GM04504 (cell line): ENCODE data around the gene LCORL.
"Not testable (repeated sequence)": the region's sequence is repeated elsewhere in the genome, so short reads cannot be mapped to it uniquely, and the experiment has no call there.

ENCODE experiments used
- DNase-seq: peaks from one replicate; pipeline ENCODE4 v3.0.0-alpha.2; 2012; ENCODE audit warnings: low read depth

LCORL gene

GRCh38 chr4:18020145-18020670 lies 1.3 kb downstream of the LCORL start:
- no peak for DNase-seq

DNA sequence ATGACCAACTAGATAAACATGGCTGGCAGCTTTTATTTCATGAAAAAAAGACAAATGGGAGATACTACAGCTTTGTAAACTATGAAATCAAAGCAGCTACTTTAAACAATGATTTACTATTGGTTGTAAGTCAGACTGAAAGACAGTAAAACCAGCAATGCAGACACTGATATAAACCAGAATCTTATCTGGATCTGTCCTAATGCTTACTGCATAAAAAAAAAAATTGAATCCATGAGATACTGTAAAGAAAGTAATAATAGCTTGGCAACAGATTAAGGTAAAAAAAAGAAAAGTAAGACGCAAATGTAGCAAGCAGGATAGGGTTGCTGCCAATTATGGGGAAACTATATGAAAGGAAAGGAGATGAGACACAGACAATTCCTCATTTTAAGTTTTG lies 7.3 kb downstream of the LCORL start:
- no peak for DNase-seq

DNA sequence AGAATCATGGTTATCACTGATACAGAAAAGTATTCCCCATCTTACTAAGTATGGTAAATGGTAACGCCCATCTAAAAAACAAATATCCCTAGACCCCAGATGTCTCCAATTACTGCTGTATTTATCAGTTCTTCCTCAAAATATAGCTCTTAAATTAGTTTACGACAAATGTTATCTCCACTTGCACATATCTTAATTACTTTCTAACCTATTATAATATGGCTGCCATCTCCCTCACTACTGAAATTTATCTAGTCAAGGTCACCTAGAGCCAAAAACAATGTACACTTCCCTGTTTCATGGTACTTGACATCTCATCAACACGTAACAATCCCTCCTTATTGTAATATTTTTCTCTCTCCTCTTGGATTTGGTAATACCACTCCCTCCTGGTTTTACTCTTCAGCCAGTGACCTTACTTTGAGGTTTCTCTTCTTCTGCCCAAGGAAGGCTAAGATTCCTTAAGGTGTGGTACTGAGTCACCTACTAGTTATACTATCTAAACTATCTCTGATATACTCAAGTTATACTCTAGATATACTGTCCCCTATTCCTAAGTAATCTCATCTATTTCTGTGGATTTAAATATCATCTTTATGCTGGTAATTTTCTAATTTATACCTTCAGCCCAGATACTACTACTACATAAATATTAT lies 8.6 kb downstream of the LCORL start:
- DNase-seq: no peak

- DNase-seq: no peak
Observed at GRCh38 chr4:18012134-18012806, 9.3 kb downstream of the LCORL start.

DNA sequence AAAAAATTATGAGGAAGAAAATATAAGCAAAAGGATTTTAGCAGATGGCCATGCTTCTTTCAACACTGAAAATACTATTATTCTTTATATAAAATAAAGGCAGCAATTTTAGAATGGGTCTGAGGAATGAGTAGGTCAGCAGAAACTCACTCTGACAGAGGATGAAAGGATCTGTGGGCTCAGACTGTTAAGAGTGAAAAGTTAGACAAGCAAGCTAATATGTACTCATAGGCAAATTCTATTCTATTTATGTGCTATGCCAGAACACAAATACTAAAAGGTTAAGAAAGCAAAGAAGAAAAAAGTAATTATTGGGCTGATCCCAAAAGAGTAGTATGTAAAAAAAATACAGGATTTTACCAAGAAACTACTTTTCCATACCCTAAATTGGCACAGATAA lies 13.9 kb downstream of the LCORL start:
- no peak for DNase-seq

- DNase-seq: not testable (repeated sequence)
Observed at GRCh38 chr4:18006432-18006831, 15.1 kb downstream of the LCORL start.

DNA sequence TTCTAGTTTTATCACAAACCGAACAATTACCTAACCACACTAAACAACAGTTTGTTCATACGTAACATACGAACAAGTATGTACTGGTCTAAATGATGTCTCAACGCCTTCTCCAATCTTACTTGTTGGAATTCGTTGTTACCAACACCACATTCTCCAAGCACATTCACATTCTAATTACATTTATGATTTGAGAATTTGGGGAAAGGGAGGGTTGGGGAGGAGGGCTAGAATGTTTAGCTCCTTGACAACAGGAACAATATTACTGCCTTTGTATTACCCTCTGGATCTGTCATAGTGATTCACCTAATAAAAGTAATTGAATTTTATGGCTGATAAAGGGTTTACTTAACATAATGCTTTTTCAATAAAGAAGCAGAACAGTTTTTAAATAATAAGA lies 24.4 kb downstream of the LCORL start:
- DNase-seq: no peak

- DNase-seq: no peak
Observed at GRCh38 chr4:17995165-17995564, 26.4 kb downstream of the LCORL start.

DNA sequence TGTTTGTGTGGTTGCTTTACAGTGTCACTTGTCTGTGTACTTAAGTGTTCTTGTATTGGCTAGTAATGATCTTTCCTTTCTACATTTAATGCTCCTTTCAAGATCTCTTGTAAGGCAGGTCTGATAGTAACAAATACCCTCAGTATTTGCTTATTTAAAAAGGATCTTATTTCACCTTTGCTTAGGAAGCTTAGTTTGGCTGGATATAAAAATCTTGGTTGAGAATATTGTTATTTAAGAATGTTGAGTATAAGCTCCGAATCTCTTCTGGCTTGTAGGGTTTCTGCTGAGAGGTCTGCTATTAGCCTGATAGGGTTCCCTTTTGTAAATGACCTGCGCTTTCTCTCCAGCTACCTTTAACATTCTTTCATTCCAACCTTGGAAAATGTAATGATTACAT lies 35.7 kb downstream of the LCORL start:
- no peak for DNase-seq

DNA sequence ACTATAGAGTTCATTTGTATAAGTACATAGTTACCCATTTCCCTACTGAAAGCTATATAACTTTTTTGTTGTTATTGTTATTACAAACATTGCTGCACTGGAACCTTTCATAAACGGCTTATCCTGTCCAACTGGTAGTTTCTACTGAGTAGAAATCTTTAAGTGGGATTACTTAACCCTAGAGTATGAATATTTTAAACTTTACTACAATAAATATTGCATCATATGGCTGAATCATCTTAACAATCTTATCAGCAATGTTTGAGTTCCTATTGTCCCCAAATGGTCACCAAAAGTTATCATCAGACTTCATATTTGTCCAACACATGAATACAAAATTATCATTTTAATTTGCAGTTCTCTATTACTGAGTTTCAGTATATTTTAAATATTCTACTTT lies 40.5 kb downstream of the LCORL start:
- no peak for DNase-seq

GRCh38 chr4:17968721-17969120 lies 52.8 kb downstream of the LCORL start:
- no peak for DNase-seq

- DNase-seq: no peak
Observed at GRCh38 chr4:17967078-17967477, 54.5 kb downstream of the LCORL start.

DNA sequence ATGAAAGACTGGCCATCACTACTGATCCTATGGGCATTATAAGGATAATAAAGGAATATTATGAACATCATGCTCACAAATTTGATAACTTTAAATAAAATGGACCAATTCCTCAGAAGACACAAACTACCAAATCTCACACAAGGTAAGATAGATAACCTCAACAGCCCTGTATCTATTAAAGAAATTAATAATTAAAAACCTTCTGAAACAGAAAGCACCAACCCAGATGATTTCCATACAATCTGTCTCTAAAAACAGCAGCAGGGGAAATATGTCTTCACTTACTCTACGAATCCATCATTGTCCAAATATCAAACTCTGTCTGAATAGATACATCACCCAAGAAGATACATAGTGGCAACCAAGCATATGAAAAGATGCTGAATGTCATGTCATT lies 55.2 kb downstream of the LCORL start:
- DNase-seq: no peak

DNA sequence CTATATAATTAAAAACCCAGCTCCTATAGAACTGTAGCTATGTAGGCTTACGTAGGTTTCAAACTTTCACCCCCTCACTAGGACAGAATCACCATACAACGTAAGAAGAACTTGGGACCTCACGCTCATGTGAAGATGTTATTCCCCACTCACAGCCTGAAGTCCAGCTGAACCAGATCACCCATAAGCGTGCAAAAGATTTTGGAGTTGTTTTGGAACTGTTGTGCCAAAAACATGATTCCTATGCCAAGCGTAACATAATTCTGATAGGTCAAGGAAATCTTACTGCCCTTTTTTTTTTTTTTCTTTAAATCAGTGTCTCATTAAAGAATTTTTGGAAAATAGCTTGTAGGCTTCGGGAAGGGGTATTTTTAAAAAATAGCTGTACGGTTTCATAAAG lies 57.0 kb downstream of the LCORL start:
- no peak for DNase-seq

- DNase-seq: no peak
Observed at GRCh38 chr4:17962171-17962570, 59.4 kb downstream of the LCORL start.

- DNase-seq: no peak
Observed at GRCh38 chr4:17961249-17961648, 60.3 kb downstream of the LCORL start.

DNA sequence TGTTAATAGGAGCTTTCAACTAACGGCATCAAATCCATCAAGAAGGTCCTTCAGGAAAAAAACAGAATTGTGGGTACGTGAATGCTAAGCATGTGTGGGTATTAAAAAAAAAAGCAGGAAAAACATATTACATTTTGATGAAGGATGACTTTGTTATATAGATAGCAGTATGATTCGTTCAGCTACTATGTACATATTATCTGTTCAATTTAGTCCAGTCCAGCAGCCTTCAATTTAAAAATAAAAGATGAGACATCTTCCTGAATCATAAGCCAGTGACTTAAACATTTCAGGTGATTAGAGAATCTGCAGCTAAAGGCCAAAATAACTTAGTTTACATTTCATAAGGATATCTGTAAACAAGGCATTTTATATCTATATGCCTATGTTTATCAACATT lies 63.4 kb downstream of the LCORL start:
- DNase-seq: no peak

GRCh38 chr4:17957688-17958087 lies 63.9 kb downstream of the LCORL start:
- no peak for DNase-seq

GRCh38 chr4:17956245-17956644 lies 65.3 kb downstream of the LCORL start:
- DNase-seq: no peak

DNA sequence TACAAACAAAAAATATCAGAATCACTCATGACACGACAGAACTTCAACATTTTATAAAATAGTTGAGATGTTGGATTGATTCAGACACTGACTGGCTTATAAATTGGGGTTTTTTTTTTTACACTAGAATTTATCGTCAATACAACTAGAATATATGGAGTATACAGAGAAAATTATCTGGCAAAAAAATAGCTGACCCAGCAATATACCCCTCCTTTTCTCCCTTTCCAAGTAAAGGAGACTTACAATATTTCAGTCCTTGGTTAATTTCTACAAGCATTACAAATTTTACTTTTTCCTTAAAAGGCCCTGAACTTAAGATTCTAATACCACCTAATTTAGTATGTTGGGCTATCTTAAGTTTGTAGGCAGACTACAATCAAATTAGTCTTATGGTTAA lies 76.3 kb downstream of the LCORL start:
- no peak for DNase-seq

- no peak for DNase-seq
Observed at GRCh38 chr4:17941731-17942130, 79.8 kb downstream of the LCORL start.

GRCh38 chr4:17939054-17939453 lies 82.5 kb downstream of the LCORL start:
- DNase-seq: no peak

DNA sequence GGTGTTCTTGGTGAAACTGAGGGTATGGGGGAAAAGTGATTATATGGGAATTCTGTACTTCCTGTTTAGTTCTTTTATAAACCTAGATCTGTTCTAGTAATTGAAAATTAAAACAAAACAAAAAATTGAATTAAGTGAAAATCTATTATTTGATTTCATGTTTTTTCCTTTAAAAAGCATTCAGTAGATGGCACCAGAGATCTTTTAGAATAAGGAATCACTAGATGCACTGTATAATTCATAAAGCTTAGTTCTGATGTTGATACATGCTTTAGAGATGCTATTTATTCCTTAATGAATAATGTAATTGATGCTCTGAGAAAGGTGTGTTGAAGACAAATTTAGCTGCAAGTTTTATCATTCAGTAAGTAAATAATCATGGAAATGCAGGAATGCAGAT lies 87.3 kb downstream of the LCORL start:
- no peak for DNase-seq

DNA sequence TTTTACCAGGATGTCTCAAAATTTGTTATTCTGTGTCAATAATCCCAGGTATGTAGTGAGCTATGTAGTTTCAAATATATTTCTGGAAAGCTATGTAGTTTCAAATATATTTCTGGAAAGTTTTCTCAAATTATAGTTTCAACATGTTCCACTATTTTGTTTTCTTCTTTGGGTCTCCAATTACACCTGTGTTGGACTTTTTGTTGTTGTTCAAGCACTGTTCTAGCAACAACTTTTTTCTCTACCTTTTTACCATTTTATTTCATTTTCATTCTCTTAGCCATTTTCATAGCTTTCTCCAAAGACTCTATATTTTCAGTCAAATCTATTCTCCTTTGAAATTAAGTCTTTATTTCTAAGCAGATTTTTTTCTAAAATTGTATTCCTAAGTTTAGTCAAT lies 88.4 kb downstream of the LCORL start:
- no peak for DNase-seq
